Activated CD8-positive, alpha-beta memory T cell treated with anti-CD3 and anti-CD28 coated beads, Interleukin-2, amount 50 U/mL, for 1 hour (primary cell): ENCODE data around the gene CILP2.
A peak's percentile ranks its signal among the peaks of the same experiment; 100 is the strongest.

Experiments
- DNase-seq: peaks from one replicate; pipeline ENCODE4 v3.0.0-alpha.2; 2020; ENCODE audit errors: extremely low read depth

Gene CILP2, protein sequence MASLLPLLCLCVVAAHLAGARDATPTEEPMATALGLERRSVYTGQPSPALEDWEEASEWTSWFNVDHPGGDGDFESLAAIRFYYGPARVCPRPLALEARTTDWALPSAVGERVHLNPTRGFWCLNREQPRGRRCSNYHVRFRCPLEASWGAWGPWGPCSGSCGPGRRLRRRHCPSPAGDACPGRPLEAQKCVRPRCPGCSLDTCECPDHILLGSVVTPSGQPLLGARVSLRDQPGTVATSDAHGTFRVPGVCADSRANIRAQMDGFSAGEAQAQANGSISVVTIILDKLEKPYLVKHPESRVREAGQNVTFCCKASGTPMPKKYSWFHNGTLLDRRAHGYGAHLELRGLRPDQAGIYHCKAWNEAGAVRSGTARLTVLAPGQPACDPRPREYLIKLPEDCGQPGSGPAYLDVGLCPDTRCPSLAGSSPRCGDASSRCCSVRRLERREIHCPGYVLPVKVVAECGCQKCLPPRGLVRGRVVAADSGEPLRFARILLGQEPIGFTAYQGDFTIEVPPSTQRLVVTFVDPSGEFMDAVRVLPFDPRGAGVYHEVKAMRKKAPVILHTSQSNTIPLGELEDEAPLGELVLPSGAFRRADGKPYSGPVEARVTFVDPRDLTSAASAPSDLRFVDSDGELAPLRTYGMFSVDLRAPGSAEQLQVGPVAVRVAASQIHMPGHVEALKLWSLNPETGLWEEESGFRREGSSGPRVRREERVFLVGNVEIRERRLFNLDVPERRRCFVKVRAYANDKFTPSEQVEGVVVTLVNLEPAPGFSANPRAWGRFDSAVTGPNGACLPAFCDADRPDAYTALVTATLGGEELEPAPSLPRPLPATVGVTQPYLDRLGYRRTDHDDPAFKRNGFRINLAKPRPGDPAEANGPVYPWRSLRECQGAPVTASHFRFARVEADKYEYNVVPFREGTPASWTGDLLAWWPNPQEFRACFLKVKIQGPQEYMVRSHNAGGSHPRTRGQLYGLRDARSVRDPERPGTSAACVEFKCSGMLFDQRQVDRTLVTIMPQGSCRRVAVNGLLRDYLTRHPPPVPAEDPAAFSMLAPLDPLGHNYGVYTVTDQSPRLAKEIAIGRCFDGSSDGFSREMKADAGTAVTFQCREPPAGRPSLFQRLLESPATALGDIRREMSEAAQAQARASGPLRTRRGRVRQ

DNA sequence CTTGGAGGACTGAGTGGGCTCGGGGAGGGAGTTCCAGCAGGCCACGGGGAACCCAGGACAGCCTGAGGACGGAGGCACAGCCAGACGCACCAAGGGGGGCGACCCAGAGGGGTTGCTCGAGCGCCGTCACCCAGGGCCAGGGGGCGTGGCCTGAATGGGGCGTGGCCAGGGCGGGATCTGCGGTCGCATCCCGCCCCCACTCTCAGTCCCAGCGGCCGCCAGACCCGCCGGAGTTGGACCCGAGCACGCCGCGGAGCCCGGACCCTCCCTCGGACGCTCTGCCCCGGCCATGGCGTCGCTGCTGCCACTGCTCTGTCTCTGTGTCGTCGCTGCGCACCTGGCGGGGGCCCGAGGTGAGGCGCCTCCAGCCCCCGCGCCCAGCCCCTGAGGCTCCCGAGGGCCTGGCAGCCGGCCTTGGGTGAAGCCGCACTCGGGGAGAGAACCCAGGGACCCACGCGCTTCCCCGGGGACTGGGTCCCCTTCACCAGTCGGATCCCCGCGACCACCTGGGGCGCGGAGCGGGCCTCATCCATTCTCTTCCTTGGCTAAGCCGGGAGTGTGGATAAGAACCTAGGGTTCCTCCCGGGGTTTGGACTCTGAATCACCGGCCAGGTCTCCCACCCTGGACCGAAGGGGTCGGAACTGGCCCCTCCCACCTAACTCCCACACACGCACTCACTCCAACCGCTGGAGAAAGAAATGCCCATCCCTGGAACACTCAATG is at the start of gene CILP2:
Gene CILP2, plus strand, starts transcription at position 205 of the 724 bp plus-strand sequence. Its CDS starts 85 bp downstream, at position 290.
- no peak for DNase-seq

DNA sequence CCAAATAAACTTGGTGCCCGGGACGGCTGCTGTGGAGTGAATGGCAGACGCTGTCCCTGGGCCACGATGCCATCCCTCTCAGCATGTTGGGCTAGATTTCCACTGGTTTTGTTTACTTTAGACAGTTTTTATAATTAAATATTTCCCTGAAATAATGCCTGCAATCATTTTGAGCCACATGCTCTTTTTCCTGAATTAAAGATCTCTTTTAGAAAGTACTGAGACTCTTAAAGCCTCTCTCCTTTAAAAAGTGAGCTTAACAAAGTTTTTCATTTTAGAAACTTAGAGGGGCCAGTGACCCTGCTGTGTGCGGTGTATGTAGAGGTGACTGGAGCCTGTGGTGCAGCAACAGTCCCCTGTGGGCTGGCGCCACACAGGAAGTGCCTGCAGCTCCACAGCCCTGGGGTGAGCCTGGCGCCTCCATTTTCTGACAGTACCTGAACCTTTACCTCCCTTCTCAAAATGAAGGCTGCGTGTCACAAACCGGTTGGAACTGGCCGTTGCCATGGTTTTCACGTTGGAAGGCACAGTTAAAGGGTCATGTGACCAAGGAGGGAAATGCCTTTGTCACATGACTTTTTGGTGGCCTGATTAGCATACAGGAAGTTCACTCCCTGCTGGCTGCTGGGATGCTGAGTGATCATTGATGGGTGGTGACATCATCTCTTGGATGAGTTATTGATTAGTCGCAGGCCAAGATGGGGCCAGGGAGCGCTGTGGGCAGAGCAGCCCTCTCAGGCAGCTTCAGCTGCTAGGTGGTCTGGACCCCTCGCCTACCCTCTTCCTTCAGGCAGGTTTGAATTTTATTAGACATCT is 49.0 kb upstream of the CILP2 start:
- peak; percentile 76 for DNase-seq

DNA sequence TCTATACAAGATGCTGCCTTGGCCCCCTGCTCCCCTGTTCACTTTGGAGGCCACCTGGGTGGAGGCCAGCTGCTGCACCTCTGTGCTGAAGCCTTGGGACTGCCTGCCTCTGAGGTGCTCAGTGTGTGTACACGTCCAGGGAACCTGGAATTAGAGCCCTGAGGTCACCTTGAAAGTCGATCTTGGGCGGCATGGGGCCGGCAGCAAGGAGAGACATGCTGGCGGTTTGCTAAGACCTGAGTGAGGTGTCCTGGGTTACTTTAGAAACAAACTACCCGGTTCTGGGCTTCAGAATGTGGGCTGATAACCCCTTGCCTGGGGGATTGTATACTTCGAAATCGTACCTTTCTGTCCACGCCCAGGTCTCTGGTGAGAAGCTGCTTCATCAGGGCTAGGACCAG is 48.3 kb upstream of the CILP2 start:
- no peak for DNase-seq

DNA sequence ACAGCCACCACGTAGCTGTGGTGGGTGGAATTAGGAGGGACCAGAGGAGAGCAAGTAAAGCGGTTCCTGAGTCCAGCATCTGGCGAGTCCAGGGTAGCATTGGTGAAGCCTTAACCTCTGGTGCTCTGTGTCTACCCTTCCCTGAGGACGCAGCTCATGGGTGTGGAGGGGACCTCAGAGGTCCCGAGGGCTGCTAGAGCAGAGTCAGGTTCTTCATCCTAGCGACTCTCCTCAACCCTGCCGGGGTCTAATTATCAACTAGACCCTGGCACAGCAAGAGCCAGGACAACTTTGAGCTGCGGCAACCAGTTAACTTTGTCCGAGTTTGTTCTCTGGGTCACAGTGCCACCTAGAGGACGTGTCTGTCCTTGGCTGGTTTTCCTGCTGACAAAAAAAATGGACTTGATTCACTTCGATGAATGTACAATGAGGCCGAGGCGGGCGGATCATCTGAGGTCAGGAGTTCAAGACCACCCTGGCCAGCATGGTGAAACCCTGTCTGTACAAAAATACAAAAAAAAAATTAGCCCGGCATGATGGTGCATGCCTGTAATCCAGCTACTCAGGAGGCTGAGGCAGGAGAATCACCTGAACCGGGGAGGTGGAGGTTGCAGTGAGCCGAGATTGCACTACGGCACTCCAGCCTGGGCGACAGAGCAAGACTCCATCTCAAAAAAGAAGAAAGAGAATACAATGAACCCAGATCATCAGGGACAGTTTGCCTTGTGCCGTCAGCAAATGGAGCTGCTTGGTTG is 47.7 kb upstream of the CILP2 start:
- peak; percentile 53 for DNase-seq

DNA sequence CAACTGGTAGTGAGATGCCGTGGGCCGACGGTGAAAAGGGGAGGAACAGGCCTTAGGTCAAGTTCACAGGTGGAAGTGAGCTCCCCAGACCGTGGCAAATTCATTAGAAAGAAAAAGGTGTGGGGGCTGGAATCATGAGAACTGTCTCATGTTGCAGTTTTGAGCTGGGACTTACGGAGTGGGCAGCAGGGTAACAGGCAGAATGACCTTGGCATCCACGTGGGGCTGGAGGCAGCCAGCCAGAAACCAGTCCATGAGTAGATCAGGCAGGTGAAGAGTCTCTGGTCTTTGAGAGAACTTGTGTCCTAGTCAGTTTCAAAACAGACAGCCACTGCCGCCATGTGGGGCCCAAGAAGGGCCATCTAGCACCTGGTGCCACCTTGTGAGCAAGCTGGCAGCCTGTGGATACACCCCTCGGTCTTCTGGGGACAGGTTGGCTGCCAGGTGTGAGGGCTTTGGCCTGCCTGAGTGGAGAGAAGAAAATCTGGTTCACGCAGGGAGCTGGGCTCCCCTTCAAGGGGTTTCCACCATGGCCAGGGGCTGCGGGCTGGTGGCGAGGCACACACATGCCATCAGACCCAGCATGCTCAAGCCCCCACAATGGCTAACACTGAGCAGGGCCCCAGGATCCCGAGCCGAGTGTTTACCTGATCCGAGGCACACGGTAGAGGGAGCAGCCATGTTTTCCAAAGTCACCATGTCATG is 46.6 kb upstream of the CILP2 start:
- DNase-seq, result no peak

DNA sequence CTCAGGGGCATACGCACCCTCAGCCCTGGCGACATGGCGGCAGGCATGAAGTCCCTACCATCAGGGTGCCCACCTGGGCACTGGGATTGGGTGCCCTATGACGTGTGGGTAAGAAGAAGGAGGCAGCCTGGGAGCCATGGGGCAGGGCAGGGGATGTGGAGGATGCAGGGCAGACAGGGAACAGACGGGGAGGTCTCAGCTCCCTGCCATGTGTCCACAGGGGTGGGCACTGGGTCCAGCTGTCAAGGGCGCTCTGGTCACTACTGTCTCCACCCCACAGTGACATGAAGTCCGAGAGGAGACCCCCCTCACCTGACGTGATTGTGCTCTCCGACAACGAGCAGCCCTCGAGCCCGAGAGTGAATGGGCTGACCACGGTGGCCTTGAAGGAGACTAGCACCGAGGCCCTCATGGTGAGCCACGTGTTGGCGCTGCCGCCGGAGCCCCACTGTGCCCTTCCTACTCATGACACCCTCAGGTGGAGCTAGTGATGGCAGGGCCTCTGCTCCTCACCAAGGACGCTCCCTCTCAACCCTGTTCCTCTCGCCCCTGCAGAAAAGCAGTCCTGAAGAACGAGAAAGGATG is 45.9 kb upstream of the CILP2 start:
- DNase-seq, result no peak

DNA sequence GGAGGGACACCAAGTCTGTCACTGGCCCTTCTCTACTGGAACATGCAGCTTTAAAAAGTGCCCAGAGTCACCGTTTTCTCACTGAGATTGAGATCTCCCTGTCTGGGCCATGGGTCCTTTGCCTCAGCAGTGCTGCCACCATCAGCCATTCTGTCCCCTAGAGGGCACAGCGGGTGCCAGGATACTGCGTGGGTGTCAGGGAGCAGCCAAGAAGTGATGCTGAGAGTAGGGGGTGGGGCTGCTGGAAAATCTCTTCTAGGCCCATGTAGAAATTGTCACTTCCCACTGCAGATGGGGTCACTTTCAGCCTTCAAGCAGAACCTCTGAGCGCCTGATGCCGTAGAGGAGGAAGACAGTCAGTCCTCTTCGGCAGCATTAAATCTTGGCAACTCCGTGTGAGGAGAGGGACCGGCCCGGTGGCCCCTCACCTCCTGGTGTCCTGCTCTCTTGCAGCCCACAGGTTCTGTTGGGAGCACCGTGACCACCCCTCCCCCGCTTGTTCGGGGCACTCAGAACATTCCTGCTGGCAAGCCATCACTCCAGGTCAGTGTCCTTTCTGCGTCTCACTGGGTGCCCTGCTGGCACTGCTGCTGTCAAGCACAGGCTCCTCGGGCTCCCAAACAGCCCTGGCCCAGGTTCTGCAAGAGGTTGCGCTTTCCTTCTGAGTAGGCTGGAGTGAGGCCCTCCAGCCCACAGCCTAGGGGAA is 44.1 kb upstream of the CILP2 start:
- no peak for DNase-seq

DNA sequence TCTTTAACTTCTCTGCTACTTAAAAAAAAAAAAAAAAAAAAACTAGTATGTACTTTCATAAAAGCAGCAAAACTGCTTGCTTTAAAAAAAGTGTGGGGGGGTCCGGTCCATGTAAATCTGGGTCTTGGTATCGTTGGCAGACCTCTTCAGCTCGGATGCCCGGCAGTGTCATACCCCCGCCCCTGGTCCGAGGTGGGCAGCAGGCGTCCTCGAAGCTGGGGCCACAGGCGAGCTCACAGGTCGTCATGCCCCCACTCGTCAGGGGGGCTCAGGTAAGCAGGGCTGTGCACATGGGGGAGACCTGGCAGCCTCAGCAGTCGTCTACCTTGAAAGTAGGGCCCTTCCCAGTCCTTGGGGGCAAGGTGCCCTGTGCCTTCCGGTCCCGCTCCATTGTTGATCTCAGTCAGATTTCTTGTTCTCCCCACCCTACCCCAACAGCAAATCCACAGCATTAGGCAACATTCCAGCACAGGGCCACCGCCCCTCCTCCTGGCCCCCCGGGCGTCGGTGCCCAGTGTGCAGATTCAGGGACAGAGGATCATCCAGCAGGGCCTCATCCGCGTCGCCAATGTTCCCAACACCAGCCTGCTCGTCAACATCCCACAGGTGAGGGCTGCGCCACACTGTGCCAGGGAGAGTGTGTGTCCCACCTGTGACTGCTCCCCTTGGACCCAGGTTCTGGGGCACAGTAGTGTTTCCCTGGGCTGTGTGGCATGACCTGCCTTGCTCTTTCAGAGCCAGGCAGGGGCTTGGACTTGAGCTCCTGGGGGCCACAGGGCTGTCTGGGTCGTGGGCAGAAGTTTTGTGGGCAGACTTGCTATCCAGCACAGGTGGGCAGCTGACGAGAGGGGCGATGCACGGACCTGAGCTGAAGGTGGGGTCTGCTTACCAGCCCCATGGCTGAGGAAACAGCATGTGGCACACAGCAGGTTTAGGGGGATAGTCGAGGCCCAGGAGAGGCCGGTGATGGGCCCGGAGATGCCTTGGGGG is 42.2 kb upstream of the CILP2 start:
- no peak for DNase-seq

DNA sequence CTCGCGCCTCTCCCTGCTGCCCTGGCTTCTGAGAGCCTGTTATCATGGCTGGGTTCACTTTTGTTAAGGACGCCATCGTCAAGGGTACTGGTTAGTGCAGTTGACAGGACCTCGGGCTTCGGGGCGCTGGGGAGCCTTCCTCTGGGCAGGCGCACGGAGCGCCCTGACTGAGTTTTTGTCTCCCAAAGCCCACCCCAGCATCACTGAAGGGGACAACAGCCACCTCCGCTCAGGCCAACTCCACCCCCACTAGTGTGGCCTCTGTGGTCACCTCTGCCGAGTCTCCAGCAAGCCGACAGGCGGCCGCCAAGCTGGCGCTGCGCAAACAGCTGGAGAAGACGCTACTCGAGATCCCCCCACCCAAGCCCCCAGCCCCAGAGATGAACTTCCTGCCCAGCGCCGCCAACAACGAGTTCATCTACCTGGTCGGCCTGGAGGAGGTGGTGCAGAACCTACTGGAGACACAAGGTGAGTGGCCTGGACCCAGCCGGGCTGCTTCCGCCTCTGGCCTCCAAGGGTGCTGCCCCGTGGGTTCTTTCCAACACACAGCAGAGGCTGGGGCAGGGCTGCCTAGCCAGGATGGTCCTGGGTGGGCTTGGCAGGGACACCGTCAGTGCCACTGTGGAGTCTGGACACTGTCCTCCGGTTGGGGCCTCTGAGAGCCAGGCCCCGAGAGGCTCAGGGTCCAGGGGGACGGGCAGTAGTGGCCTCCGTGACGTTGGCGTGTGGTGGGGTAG is 39.6 kb upstream of the CILP2 start:
- no peak for DNase-seq

DNA sequence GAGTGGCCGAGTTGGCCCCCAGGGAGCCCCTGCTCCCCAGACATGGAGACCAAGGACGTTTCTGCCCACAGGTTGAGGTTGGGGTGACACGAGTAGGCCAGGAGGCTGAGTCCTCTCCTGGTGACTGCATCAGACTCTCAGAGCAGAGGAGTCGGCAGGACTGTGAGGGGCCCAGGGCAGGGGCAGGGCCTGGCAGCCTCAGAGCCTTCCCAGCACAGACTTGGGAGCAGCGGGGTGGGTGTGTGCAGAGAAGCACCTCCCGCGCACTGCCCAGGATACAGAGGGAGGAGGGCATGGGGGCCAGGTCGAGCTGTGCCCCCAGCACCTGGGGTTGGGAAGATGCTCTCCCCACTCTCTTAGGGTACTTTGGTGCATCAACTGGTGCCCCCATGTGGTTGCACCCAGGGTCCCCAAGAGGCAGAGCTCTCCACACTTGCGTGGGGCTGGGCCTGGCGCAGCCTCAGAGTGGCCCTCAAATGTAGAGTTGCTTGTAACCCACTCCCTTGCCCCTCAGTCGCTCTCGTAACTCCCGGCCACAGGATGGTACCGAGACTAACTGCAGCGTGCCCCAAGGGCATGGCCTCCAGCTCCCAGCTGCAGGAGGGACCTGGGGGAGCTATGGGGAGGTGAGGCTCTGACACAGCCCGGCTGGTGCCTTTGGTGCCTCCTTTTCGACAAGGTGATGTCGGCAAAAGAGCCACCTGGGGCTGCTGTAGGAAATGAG is 38.6 kb upstream of the CILP2 start:
- DNase-seq, result no peak

DNA sequence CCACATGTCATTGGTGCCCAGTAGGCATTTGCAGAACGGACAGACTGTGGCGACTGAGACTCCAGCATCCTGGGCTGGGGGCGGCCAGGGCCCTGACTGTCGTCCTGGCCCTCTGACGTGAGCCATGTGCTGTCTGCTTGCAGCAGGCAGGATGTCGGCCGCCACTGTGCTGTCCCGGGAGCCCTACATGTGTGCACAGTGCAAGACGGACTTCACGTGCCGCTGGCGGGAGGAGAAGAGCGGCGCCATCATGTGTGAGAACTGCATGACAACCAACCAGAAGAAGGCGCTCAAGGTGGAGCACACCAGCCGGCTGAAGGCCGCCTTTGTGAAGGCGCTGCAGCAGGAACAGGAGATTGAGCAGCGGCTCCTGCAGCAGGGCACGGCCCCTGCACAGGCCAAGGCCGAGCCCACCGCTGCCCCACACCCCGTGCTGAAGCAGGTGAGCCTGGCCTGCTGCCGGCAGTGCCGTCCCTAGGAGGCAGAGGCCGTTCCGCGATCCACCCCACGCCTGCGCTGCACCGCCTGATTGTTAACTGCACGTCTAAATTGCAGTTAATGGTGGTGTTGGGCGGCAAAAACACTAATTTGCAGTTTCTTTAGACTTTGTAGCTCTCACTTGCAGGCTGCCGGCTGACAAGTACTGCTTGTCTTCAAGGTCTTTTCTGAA is 37.0 kb upstream of the CILP2 start:
- DNase-seq, result no peak

DNA sequence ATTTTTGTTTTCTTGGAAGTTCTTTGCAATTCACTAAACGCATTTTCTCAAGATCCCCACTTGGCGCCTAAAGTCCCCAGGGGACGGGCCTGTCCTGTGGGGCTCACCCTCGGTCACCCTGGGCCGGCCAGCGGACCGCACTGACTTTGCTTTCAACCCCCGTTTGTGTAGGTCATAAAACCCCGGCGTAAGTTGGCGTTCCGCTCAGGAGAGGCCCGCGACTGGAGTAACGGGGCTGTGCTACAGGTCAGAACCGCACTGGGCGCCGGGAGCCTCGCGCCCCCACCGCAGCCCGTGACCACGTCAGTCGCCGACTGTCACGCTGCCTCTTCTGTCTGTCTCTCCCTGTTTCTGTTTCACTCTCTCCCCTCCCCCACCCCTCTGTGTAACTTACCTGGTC is 36.3 kb upstream of the CILP2 start:
- DNase-seq, result no peak

DNA sequence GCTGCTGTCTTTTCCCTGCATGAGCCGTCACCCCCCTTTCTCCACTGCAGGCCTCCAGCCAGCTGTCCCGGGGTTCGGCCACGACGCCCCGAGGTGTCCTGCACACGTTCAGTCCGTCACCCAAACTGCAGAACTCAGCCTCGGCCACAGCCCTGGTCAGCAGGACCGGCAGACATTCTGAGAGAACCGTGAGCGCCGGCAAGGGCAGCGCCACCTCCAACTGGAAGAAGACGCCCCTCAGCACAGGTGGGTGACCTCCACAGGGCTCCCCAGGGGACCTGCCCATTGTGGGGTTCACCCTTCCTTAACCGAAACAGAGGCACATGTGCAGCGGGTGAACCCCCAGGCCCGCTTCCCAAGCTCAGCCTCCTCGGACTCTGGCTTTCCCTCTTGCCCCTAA is 35.8 kb upstream of the CILP2 start:
- no peak for DNase-seq

DNA sequence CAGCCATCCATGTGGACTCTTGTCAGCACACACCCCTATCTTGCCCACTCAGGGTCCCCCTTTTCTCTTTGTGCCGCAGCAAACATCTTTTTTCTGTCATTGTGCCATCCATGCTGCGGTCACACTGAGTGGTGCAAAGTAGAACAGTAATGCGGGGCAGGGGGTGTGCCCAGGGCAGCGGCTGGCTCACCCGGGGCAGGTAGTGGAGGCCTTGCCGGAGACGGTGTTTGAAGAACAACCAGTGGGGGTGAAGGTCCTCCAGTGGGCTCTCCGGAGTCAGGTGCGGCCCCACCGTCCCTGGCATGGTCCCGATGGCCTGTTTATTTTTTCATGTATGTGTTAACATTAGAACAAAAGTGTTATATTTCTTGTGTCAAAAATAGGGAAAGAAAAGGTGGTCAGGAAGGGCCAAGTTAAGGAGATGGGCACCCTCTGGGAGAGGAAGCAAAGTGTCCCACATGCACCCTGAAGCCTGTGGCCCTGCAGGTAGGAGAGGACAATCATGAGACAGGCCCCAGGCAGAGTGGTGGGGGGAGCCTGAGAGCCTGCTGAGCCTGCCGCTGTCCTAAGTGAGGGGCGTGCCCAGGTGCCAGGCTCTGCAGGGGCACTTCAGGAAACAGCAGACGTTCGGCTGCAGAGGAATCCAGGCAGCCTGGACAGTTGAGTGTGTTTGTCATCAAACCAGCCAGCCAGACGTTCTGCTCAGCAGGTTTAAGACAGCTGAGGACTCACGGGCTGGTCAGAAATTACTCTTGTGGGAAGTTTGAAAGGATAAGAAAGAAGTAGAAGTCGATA is 35.1 kb upstream of the CILP2 start:
- no peak for DNase-seq
